Kidney capillary endothelial cell (primary cell): ENCODE results near the gene GSTM2.
A peak's percentile ranks its signal among the peaks of the same experiment; 100 is the strongest.

Source experiments
- DNase-seq: peaks from one replicate; pipeline ENCODE4 v3.0.0-alpha.2; 2018; ENCODE audit warnings: low spot score

Gene GSTM2

DNA sequence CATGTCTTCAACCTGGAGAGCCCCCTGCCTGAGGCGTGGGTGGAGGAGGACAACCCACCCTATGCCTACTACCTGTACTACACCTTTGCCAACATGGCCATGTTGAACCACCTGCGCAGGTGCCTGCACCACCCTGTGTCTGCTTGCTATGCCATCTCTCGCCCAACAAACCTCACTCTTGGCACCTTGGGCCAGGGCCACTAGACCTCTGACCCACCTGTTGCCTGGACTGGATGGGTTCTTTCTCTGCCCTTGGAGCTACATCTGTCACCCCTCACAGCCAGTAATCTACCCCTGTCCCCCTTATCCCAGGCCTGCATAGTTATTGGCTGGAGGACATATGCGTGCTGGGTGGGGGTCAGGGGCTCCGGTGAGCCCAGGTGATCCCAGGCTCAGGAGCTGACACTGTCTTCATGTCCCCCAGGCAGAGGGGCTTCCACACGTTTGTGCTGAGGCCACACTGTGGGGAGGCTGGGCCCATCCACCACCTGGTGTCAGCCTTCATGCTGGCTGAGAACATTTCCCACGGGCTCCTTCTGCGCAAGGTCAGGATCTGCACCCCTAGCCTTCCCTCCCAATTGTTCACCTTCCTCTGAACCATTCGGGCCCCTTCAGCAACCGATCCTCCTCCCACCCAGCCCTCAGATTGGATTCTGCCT lies 38.4 kb upstream of the GSTM2 start:
- no peak for DNase-seq

DNA sequence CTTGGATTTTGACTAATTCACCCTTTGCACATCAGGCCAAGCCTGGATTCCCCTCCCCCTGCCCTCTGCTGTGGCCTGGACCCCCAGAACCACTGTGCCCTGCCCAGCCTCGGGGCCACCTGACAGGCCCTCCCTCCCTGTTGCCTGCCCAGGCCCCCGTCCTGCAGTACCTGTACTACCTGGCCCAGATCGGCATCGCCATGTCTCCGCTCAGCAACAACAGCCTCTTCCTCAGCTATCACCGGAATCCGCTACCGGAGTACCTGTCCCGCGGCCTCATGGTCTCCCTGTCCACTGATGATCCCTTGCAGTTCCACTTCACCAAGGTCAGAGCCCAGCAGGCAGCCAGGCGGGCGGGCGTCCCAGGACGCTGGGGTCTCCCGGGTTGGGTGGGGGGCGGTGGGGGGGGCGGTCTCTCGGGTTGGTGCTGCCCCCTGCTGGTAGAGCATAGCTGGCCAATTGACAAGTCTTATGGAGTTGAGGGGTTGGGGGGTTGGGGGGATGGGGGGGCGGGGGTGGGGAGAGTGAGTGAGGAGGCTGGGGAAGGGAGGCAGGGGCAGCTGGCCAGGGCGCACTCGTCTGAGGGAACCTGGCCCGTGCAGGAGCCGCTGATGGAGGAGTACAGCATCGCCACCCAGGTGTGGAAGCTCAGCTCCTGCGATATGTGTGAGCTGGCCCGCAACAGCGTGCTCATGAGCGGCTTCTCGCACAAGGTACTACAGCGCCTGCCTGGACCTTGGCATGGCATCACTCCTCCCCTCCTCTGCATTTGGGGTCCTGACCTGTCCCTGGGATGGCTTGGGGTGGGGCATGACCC lies 37.6 kb upstream of the GSTM2 start:
- DNase-seq, result no peak

DNA sequence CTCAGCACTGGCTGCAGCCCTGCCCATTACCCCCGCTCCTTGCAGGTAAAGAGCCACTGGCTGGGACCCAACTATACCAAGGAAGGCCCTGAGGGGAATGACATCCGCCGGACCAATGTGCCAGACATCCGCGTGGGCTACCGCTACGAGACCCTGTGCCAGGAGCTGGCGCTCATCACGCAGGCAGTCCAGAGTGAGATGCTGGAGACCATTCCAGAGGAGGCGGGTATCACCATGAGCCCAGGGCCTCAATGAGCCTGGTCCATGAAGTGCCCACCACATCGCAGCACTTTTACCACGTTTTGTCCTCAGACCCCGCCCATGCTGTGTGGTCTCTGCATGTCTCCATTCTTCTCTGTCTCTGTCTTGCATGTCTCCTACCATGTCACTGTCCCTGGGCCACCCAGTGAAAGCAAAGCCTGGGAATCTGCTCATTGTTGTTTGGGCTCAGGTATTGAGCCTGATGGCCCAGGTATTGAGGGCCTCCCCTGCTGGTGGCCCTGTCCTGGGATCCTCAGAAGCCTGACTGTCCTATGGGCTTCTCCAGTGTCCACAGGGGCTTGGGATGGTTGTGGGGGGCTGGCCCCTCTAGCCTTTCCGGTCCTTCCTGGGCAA lies 36.9 kb upstream of the GSTM2 start:
- no peak for DNase-seq

DNA sequence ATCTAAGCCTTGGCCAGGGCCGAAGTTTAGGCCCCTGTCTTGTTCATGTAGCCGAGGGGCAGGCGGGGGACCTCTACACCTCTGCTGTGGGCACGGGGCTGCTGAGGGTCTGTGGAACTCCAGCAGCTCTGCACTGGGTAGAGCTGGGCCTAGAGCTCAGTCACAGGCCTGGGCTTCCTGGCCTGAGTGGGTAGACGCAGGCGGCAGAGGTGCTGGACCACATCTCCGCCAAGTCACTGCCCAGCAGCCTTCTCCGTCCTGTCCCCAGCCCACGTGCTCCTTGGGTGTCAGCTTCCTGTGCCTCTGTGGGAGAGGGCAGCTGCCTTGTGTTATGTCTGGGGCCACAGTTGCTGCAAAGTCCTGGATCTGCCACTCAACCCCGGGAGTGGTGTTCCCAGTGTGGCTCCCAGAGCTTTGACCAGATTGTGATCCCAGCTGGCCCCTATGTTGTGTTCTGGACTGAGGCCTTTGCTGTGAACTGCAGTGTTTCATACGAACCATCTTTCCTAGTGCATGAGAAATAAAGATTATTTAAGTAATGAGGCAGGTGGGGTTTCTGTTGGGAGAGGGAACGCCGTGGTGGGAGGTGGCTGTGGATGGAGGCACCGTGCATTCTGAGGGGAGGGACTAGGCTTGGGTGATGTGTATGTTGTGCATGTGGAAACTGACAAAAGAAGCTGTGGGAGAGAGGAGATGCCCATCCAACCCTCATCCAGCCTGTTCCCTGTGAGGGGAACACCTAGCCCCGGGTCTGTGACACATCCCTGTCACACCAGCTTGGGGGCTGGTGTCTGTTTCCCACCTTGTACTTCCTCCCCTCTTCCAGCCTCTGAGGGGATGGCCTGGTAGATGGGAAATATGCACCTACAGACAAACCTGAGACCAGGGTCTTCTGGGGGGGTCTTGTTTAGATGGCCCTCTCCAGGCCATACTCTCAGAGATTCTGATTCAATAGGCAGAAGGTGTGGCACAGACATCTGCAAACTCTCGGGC lies 36.0 kb upstream of the GSTM2 start:
- no peak for DNase-seq

DNA sequence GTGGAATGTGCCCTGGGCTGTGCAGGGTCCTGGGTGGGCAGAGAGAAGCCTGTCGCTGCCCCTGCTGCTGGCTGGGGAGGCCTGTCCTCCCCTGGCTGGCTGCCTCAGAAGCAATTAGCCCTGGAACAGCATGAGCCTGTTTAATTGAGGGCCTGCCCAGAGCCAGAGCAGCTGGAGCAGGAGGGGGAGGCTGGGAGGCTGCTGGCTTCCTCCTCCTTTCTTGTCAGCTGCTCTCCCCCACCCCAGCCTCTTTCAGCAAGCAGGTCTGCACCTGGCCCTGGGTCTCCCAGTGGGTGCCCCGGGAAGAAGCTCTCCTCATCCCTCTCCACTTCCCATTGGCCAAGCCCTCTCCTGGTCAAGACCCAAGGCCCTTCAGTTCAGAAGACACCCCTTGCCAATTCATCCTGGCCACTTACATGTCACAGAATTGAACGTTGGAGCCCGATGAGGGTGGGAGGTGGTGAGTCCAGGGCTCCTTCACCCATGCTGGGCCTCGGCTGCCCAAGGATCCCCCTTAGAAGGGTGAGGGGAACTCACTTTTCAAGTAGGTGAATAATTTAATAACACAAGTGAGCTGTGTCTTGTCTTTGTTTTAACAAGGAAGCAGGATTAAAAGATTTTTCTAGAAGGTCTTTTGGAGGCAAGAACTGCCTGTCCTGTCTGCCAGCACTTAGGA lies 35.0 kb upstream of the GSTM2 start:
- no peak for DNase-seq

DNA sequence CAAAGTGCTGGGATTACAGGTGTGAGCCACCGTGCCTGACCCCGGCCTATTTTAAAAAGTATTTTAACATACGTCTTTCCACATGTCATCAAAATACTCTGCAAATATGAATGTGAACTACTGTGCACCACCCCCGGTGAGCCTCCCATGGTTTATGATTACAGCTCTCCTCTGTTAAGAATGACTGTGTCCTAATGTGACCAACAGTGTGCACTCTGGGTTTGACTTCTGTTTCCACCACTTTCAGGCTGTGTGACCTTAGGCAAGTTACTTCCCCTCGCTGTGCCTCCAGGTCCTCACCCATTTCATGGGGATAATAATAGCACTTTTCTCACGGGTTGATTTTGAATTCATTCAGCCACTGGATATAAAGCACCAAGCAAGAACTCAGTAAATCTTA lies 33.6 kb upstream of the GSTM2 start:
- no peak for DNase-seq

DNA sequence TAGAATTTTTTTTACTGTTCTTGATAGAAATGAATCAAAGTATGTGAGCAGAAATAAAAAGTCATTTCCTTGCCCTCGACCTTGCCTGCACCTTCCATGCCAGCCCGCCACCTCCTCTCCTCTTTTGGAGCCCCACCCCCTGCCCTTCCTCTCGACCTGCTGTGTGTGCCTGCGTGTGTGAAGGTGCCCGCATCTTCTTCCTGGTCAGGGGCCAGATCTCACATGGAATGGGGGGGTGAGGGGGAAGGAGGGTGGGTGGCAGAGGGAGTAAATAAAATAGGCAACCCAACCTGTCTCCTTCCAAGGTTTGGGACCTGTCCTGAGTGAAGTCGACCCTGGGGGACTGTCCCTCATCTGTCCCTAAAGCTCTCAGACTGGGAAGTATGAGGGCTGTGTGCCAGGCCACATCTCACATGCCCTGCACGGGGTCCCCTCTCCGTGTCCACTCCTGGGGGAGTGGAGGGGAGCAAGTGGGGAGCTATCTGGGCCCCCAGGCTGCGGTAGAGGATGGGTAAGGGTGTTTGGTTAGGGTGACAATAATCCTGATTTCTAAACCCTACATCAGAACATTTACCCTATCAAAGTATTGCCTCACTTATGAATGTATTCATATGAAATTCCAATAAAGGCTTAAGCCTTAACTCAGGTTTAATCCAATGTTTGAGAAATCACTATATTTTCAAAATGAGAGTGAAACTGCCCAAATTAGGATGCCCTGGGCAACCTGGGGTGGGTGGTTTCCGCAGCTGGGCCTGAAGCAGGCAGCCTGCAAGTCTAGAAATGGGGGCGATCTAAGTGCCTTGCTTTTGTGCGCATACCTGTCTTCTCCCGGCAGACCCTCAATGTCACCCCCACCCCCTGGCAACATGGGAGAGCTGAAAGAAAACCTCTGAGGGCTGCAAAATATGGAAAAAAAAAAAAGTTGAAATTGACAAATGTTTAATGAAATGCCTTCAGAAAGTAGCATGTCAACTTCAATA lies 32.8 kb upstream of the GSTM2 start:
- DNase-seq, result no peak

DNA sequence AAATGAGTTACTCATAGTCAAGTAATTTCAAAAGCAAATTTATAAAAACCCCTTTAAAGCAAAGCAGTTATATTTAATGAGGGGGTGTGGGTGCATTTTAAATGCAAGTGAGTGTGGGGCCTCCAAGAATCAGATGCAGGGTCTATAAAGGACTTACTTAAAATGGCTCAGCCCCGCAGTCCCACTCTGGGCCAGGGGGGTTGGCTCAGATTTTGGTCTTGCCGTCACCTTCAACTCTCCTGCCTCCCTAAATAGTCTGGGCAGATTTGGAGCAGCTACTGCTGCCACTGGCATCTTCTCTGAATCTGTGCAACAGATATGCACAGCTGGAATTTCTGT lies 32.0 kb upstream of the GSTM2 start:
- no peak for DNase-seq

DNA sequence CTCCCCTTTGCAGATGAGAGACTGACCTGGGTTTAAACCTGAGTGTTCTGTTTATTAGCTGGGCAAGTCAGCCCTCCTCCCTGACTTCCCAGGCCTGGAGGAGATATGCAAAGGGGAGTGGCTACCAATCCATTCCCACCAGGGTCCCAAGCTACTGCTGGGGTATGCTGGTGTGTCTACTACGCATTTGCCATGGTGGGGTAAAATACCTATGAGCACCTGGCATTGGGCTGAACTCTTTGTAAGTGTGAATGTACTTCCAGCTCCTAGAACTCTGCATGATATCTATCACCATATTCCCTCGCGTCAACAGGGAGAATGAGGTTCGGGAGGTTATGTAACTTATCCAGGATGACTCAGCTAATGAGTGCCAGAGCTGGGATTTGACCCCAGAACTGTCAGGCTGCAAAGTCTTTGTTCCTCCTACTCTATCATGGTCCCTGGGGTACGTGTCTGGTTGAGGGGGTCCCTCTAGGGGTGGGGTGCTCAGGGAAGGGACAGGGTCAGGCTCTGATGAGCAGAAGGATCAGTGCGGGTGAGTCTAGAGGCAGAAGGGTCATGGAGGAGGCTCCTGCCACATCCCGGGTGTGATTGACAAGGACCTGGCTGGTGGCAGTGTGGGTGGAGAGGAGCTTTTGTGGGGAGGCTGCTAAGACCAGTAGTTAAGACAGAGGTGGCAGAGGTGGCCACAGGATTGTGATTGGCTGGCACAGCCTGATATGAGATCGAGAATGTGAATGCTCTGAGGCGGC lies 31.5 kb upstream of the GSTM2 start:
- no peak for DNase-seq

DNA sequence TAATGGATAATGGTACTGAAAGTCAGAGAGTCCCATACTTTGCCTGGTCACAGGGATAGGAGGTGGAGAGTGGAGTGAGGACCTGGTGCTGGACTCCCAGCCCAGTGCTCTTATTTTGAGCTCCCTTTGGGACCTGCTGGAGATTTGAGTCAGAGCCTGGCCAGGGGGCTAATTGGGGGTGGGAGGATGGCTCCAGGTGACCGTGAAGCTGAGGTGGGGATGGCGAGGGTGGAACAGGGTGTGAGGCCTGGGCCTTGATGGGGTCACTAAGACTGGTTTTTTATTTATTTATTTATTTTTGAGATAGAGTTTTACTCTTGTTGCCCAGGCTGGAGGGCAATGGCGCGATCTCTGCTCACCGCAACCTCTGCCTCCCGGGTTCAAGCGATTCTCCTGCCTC lies 30.4 kb upstream of the GSTM2 start:
- no peak for DNase-seq

DNA sequence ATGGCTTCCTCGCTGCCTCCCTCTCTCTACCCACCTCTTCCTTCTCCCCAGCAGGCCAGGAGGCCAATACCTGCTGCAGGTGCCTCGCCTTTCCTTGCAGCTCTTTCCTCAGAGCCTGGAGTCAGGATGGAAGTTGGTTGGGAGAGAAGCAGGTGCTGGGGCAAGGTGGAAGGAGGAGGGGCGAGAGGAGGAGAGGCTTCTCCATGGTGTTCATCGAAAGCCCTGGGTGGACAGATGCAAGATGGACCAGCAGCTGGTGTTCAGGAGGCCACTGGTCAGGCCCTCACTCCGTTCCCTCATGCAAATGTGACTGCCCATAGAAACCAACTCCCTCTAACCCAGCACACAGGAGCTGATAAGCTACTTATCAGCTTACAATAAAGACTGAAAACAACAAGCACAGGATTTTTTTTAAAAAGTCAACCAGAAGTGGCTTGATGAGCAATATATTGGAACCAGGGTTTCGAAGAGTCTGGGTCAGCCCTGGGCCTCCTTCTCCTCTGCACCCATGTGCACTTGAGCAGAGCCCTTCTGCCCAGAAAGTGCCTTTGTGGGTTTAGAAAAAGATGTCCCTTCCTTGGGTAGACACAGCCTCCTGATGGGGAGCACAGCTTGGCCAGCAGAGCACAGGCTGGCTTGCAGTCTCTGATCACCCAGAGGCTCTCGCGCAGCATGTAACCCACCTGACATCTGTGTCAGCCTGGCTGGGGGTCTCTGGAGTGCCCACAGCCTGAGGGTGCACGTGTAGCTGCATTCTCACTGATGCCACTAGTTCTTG lies 28.6 kb upstream of the GSTM2 start:
- no peak for DNase-seq

DNA sequence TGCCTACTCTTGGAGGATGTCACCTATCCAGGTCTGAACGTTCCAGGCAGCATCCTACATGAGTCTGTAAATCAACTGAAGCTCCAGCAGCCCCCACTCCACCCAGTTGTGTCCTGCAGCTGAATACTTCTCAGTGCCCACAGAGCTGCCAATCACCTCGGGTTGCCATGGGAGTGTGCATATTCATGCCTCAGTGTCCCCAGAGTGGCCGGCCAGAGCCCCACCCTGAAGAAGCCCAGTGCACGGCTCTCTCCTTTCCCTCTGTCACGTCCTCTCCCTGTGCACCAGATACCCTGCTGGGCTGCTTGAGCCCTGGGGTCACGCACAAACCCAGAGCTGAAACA lies 28.0 kb upstream of the GSTM2 start:
- no peak for DNase-seq

DNA sequence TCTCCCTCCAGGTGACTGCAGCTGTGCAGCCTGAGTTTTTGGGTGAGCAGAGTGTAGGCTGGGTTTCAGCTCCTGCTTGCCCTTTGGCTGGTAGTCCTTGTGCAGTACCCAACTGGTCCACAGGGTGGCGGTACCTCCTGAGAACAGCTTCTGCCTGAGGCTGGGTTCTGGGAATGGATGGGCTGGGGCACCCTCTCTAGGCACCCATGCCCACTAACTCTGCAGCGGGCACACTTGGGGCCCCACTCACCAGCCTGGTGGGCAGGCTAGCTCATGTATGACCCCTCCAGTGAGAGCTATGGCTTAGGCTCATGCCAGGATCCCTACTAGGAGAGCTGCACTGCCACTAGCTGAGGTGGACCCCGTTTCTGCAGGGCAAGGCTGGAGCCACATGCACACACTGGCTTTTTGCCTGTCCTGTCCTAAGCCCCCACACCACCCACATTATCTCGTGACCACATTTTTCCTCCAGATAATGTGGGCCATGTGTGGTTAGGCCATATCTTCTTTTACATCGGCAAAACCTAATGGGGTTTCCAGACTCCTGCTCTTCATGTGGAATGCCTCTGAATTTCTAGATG lies 27.5 kb upstream of the GSTM2 start:
- peak; percentile 64 for DNase-seq

DNA sequence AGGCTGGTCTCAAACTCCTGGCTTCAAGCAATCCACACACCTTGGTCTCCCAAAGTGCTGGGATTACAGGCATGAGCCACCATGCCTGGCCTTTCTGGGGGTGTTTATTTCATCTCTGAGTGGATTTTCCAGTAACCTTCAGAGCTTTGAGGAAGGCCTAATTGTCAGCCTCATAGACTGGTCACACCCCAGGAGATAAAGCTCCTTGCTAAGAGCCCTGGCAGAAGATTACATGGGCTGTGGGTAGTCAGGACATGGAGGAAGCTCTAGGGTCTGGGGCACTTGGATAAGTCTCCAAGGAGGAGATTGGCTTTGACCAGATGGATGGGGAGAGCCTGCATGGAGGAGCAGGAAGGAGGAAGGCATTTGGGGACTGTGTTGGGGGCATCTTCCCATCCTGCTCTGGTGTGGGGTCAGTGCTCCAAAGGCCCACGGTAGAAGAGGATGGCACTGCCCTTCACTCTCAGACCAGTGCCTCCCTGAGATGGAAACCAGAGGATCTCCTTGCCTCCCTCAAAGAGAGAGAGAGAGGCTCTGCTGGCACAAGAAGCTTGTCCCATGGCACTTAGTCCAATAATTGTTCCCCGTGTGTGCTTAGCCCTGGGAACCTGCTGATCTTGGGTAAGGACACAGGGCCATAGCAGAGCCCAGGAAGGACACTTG lies 26.6 kb upstream of the GSTM2 start:
- DNase-seq, result no peak

DNA sequence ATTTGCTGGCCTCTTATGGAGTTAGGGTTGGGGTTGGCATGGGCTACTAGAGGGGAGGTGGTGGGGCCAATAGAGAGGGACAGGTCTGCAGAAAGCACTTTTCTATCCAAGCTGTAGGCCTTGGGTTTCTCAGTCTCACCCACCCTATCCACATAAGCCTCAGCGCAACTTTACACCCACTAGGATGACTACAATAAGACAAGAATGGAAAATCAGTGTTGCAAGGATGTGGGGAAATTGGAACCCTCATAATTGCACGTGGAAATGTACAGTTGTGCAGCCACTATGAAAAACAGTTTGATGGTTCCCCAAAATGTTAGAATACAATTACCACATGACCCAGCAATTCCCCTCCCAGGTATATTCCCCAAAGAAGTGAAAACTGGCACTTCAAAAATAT lies 26.0 kb upstream of the GSTM2 start:
- no peak for DNase-seq

DNA sequence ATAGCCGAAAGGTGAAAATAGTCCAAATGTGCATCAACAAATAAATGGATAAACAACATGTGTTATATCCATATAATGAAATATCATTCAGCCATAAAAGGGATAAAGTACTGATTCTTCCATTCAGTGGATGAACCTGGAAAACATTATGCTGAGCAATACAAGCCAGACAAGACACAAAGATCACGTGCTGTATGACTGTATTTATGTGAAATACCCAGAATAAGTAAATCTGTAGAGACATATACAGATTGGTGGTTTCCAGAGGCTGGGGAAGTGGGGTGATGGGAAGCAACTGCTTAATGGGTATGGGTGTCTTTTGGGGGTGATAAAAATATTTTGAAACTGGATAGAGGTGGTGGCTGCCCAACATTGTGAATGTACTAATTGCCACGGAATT lies 25.2 kb upstream of the GSTM2 start:
- no peak for DNase-seq

DNA sequence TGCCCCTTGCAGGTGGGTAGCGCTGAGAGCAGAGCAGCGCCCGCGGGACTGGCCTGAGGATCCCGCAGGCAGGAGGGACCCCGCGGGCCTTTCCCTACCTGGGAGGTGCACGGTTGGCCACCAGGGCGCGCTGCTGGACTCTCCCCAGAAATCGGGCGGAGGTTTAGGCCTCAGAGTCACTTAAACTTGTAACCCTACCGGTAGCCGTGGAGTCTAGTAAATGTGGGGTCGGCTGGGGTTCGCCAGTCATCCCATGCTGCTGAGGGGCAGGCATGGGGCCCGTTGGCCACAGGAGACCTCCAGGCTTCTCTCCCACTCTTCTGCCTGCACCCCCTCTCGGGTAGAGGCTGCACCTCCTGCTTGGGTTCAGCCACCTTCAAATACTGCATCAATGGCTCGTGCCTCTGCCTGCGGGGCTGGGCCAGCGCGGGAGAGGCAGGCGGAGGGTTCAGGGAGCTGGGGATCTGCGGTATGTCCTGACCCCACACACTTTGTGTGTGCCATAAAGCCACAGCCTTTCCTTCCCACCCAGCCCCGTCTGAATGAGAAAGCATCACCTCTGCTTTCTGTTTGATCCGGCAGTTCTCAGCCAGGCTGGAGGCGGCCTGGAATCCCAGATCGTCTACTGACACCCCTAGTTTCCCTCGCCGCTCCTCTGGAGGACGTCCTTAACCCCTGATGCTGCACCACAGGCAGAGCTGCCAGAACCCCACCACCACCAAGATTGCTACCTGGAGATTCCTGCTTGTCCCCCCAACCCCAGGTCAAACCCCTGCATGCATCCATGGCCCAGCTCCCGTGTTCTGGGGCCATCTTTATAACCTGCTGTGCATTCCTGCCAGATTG lies 24.2 kb upstream of the GSTM2 start:
- peak; percentile 67 for DNase-seq
